Middle frontal gyrus (tissue), 1 donor: ENCODE measurements around the gene MCF2L2.
"Not testable (repeated sequence)": the region's sequence is repeated elsewhere in the genome, so short reads cannot be mapped to it uniquely, and the experiment has no call there.

Experiments used
- DNase-seq: peaks from one replicate; pipeline ENCODE4 v3.0.0-alpha.2; 2015; ENCODE audit warnings: low spot score; ENCODE audit errors: extremely low spot score

MCF2L2 gene

DNA sequence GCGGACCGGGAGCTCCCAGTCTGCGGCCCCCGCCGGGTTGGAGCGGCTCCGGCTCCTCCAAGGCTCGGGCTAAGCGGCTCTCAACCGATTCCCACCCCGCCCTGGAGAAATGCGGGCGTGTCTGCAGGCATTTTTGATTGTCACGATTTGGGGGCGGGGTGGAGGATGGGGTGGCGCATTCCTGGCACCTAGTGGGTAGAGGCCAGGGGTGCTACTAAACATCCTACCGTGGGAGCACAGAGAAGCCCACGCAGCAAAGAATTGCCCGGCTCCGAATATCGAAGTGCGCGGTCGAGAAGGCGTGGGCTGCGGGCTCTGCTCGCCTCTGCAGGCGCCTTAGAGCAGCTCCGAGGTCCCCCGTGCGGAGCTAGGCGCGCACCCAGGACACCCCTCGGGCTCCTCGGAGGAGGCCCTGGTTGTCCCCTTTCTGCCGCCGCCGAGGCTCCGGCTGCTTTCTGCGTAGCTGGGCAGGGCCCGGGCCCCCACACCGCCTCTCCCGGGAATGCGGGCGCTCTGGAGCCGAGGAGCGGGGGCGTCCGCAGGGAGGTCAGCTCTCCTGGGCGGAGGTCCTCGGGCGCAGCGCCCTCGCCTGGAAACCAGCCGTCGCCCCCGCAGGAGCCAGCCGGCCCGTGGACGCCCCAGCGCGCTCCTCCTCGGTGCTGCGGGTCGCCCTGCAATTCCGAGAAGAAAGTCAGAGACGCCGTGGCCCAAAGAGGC is 249.4 kb downstream of the MCF2L2 start:
- DNase-seq = no peak

DNA sequence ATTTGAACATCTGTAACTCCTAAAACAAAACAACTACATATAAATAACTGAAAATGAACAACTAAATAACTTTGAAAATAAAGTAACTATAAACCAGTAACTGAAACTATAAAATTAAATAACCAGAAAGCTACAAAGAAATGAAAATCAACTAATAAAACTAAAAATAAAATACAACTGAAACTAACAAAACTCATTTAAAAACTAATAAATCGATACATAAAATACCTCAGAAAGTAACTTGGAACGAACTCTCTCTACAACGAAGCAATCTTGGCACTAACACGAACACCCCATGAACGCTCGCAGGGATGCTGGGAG is 249.9 kb downstream of the MCF2L2 start:
- DNase-seq = no peak

- DNase-seq = no peak
Measured at GRCh38 chr3:183172051-183172639, 256.3 kb downstream of the MCF2L2 start.

- DNase-seq = not testable (repeated sequence)
Measured at GRCh38 chr3:183167975-183168374, 260.4 kb downstream of the MCF2L2 start.

GRCh38 chr3:183163563-183163962 is 264.9 kb downstream of the MCF2L2 start:
- DNase-seq = no peak

DNA sequence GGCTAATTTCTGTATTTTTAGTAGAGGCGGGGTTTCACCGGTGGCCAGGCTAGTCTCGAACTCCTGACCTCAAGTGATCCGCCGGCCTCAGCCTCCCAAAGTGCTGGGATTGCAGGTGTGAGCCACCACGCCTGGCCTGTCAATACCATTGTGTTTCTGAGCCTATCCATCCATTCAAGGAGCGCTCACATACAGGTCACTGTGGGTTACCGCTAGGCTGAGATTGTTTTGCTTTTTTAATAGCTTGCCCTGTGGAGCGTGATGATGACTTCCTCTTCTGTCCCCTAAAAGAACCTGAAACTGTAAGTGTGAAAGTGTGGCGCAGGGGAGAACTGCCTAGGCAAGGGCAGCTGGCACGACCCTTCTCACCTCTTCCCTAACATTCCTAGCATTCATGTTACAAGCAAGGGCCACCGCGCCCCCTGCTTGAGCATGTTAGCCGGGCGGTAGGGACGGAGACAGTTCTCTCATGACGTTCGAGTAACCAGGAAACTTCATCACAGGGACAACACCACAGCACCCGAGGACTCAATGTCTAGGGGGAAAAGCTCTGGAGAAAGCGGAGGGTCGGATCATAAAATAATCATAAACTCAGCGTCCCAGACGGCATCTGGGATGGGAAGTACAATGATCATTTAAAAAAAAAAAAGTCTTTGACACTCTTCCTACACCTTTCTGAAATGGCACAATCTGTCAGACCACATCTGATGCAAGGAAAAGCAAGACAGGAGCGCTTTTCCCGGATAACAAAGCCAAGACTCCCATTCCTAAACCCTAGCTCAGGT is 266.7 kb downstream of the MCF2L2 start:
- DNase-seq = no peak

- no peak for DNase-seq
Measured at GRCh38 chr3:183160616-183161015, 267.8 kb downstream of the MCF2L2 start.

DNA sequence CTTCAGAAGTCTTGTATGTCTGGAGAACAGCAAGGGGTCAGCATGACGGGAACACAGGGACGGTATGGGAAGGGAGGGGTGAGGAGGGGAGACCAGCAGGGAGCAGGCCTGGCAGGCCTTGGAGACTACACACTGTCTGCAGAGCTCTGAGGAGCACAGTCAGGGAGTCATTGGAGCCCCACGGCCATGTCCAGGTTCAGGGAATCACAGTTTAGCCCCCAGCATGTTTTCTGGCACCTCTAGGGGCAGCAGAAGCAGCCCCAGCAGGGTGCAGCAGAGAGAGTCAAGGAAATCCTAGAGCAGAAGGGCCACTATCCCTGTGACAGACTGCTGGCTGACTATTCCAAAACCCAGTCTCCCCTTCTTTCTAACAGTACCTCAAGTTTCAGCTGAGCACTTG is 269.1 kb downstream of the MCF2L2 start:
- no peak for DNase-seq

DNA sequence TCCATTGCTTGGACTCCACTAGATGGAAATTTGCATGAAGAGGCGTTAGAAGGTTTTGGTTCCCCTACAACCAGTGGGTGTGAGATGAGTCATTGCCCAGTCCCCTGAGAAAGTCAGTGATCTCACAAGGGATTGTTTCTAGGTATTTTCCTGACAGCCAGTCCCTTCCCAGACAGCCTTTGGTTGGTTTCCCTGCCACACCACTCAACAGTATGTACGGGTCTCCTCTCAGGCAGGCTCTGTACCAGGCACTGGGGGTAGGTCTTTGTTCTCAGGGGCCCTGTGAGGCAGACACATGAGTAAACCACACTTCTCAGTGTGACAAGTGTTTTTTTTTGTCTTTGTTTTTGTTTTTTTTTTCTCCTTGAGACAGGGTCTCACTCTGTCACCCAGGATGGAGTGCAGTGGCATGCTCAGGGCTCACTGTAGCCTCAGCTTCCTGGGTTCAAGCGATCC is 269.8 kb downstream of the MCF2L2 start:
- DNase-seq = peak; percentile 12

- DNase-seq = no peak
Measured at GRCh38 chr3:183158113-183158512, 270.3 kb downstream of the MCF2L2 start.

DNA sequence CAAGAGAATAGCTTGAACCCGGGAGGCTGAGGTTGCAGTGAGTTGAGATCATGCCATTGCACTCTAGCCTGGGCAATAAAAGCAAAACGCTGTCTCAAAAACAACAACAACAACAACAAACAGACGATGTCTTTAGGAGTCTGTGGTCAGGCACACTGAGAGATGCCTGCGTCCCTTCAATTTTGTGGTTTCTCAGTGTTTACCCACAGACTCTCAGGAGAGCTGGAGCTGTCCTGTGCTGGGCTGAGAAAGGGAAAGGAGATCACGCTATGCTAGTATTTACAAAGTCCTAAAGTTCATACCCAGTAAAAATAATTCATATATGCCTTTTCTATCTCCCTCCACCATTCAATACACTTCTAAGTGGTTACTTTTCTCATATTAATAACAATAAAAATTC is 272.2 kb downstream of the MCF2L2 start:
- no peak for DNase-seq

- no peak for DNase-seq
Measured at GRCh38 chr3:183155499-183155898, 272.9 kb downstream of the MCF2L2 start.

DNA sequence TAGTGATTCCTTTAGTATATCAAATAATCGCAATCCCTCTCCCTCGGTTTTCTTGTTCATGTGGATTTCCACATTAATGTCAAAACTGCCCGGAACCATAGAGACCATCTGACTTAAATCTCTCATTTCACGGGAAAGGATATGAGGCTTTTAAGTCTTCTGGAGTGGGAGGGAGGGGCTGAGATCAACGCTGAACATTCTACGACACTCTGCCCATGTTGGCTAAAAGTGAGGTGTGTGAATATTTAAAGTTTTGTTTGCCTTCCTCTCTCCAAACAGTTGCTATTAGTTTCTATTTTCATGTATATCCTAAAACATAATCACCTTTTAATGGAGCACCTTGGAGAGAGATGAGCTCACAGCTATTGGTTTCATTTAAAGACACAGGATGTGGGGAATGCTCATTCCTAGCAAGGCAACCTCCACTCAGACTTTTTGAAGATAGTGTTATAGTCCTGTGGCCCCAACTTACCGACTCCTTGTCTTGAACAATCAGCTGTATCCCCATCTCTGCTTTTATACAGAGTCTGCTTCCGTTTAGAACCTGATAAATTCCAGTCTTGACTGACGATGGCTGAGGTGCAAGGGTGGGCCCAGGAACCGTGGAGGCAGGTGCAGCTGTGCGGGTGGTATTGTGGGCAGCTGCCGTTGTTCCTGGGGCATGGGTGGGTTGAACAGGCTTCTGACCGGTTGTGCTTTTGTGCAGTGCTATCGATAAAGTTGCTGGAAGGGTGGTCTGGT is 275.0 kb downstream of the MCF2L2 start:
- no peak for DNase-seq

GRCh38 chr3:183151821-183152351 is 276.5 kb downstream of the MCF2L2 start:
- DNase-seq = no peak

GRCh38 chr3:183151086-183151485 is 277.3 kb downstream of the MCF2L2 start:
- DNase-seq = no peak

- no peak for DNase-seq
Measured at GRCh38 chr3:183149915-183150750, 278.3 kb downstream of the MCF2L2 start.

DNA sequence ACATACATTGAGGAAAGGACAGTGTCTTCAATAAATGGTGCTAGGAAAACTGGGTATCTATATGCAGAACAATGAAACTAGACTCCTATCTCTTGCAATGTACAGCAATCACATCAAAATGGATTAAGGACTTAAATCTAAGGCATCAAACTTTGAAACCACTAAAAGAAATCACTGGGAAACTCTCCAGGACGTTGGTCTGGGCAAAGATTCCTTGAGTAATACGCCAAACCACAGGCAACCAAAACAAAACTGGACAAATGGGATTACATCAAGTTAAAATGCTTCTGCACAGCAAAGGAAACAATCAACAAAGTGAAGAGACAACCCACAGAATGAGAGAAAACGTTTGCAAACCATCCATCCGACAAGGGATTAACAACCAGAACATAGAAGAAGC is 280.4 kb downstream of the MCF2L2 start:
- no peak for DNase-seq

DNA sequence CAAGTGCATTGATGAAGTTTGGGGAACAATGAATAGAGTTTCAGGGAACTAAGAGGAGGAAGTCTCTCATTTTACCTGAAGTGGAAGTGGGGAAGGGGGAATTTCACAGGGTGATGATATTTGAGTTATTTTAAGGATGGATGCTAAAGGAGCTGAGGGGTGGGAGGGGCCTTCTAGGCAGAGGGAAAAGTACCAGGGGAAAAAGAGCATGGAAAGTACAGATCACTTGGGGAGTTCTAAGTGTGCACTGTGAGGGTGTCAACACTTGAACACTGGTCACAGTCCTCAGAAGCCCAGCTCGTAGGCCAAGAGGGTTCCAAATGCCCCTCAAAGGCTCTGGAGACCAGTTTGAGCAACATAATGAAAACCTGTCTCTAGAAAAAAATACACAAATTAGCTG is 284.1 kb downstream of the MCF2L2 start:
- DNase-seq = no peak

- no peak for DNase-seq
Measured at GRCh38 chr3:183142199-183142598, 286.2 kb downstream of the MCF2L2 start.

DNA sequence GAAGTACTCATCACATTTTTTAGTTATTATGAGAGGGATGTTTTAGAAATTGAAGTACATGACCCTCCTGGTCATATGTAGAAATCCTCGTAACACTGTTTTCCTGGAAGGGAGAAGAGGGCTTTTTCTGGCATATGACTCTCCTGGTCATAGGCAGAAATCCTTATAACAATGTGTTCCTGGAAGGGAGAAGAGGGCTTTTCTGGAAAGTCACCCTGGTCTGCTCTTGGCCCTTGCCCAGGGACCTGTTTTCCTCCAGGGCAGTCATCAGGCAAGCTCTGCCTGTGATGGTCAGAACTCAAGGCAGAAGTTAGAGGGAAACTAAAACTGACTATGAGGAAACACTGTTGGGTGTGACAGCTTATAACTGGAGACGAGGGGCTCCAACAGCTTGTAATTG is 293.6 kb downstream of the MCF2L2 start:
- no peak for DNase-seq

DNA sequence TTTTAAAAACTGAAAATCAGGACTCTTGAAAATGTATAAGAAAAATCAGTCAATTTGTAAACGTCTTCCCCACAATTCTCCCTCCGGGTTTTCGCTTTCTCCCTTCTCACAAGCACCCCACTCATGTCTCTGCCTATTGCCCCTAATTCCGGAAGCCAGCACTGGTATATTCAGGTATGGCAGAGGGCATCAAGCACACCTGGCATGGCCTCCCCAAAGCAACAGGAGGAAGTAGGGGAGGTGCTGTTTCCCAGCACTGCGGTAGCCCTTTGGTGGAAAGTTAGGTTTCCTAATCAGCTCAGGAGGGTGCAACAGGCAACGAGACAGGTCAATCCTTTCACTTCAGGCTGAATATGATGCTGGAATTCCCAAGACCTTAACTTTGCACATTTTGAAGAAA is 296.0 kb downstream of the MCF2L2 start:
- no peak for DNase-seq
